GM23338 (cell line): ENCODE results near the gene FGF11. TPM values are rescaled to one million over a fixed set of nuclear protein-coding genes. Genes with fewer than 3 reads are reported as not detected.
A peak's percentile ranks its signal among the peaks of the same experiment; 100 is the strongest.

ENCODE experiments used
- ATAC-seq: fragments of 200-7000 bp; cut with Tn5 transposase; 3 replicates; pipeline ENCODE4 v1.9.1; 2020
- DNase-seq: peaks from one replicate; pipeline ENCODE4 v3.0.0-alpha.2; 2015; ENCODE audit warnings: low spot score
- H2AFZ ChIP-seq: fragments of 200-600 bp; sonication (generic); 2 replicates; pipeline ENCODE4 v1.8.0; 2016; ENCODE audit warnings: antibody characterized with exemption, mild to moderate bottlenecking, moderate library complexity
- H3F3A ChIP-seq: fragments of 200-600 bp; sonication (generic); replicated peaks from 2 replicates; pipeline ENCODE4 v1.8.0; 2017; ENCODE audit warnings: antibody characterized with exemption, mixed run types, low read depth
- H3K27ac ChIP-seq: fragments of 200-600 bp; sonication (generic); 2 replicates; pipeline ENCODE4 v1.6.1; 2016; ENCODE audit warnings: low read depth
- H3K27me3 ChIP-seq: fragments of 200-600 bp; sonication (generic); 2 replicates; pipeline ENCODE4 v1.8.0; 2016; ENCODE audit warnings: mild to moderate bottlenecking, mixed run types, moderate library complexity; ENCODE audit not compliant: insufficient read depth
- H3K36me3 ChIP-seq: fragments of 200-600 bp; sonication (generic); 2 replicates; pipeline ENCODE4 v1.8.0; 2016; ENCODE audit warnings: mild to moderate bottlenecking; ENCODE audit not compliant: insufficient read depth
- H3K4me1 ChIP-seq: fragments of 200-600 bp; sonication (generic); 2 replicates; pipeline ENCODE4 v1.8.0; 2016; ENCODE audit warnings: mild to moderate bottlenecking, moderate library complexity; ENCODE audit not compliant: insufficient read depth
- H3K4me2 ChIP-seq: fragments of 200-600 bp; sonication (generic); 2 replicates; pipeline ENCODE4 v1.7.1; 2017; ENCODE audit warnings: mixed run types
- H3K4me3 ChIP-seq: fragments of 200-600 bp; sonication (generic); 2 replicates; pipeline ENCODE4 v1.6.1; 2016; ENCODE audit warnings: mixed run types
- H3K79me2 ChIP-seq: fragments of 200-600 bp; sonication (generic); replicated peaks from 2 replicates; pipeline ENCODE4 v1.8.0; 2017; ENCODE audit warnings: mild to moderate bottlenecking; ENCODE audit not compliant: insufficient read depth
- H3K9me2 ChIP-seq: fragments of 200-600 bp; sonication (generic); 2 replicates; pipeline ENCODE4 v1.8.0; 2017; ENCODE audit not compliant: insufficient read depth
- H4K20me1 ChIP-seq: fragments of 200-600 bp; sonication (generic); replicated peaks from 2 replicates; pipeline ENCODE4 v1.8.0; 2017; ENCODE audit warnings: mild to moderate bottlenecking; ENCODE audit not compliant: insufficient read depth
- H3K27ac Mint-ChIP-seq: 2 replicates; pipeline ENCODE4 v1.8.0; 2020; ENCODE audit warnings: inconsistent platforms, mild to moderate bottlenecking, moderate library complexity, mixed read lengths
- H3K27me3 Mint-ChIP-seq: 3 replicates; pipeline ENCODE4 v1.8.0; 2022; ENCODE audit warnings: low read depth, mild to moderate bottlenecking, moderate library complexity, mixed read lengths, inconsistent platforms; ENCODE audit not compliant: insufficient read depth, poor library complexity
- H3K36me3 Mint-ChIP-seq: 3 replicates; pipeline ENCODE4 v1.8.0; 2021; ENCODE audit warnings: low read depth, mild to moderate bottlenecking, inconsistent platforms, moderate library complexity, mixed read lengths
- H3K4me1 Mint-ChIP-seq: 3 replicates; pipeline ENCODE4 v1.8.0; 2020; ENCODE audit warnings: mild to moderate bottlenecking, inconsistent platforms, mixed read lengths
- H3K4me3 Mint-ChIP-seq: 3 replicates; pipeline ENCODE4 v1.8.0; 2021; ENCODE audit warnings: moderate library complexity, mild to moderate bottlenecking, inconsistent platforms, mixed read lengths
- H3K9me3 Mint-ChIP-seq: 3 replicates; pipeline ENCODE4 v1.8.0; 2020; ENCODE audit warnings: moderate library complexity, mild to moderate bottlenecking, inconsistent platforms, mixed read lengths
- CREB1 ChIP-seq: fragments of 250-450 bp; sonication (Bioruptor Pico); IDR thresholded peaks from 2 replicates; pipeline ENCODE4 v1.5.0; 2020; ENCODE audit warnings: low read depth, mild to moderate bottlenecking, moderate library complexity
- CTCF ChIP-seq, 2 experiments: fragments of 200-600 bp in 1 of 2; sonication (generic) in 1 of 2; conservative IDR thresholded peaks; 2 replicates each; pipeline versions ENCODE4 v1.5.1 to v1.6.1; 2016 to 2017; ENCODE audit warnings: antibody characterized with exemption in 2 of 2, low read depth in 2 of 2, mild to moderate bottlenecking in 2 of 2, moderate library complexity in 1 of 2
- ETS1 ChIP-seq: IDR thresholded peaks from 2 replicates; pipeline ENCODE4 v1.6.1; 2016; ENCODE audit warnings: antibody characterized with exemption
- EZH2 ChIP-seq: fragments of 200-600 bp; sonication (generic); IDR thresholded peaks from one replicate; pipeline ENCODE4 v1.8.0; 2017; ENCODE audit warnings: antibody characterized with exemption, mild to moderate bottlenecking, low read depth; ENCODE audit not compliant: unreplicated experiment
- EZH2phosphoT487 ChIP-seq: fragments of 200-600 bp; sonication (generic); IDR thresholded peaks from one replicate; pipeline ENCODE4 v1.8.1; 2018; ENCODE audit warnings: antibody characterized with exemption; ENCODE audit not compliant: unreplicated experiment
- JUNB ChIP-seq: IDR thresholded peaks from one replicate; pipeline ENCODE4 v1.6.1; 2016; ENCODE audit warnings: antibody characterized with exemption; ENCODE audit not compliant: unreplicated experiment
- NANOG ChIP-seq: IDR thresholded peaks from 2 replicates; pipeline ENCODE4 v1.6.1; 2016; ENCODE audit warnings: antibody characterized with exemption, borderline replicate concordance
- POLR2AphosphoS5 ChIP-seq: IDR thresholded peaks from 2 replicates; pipeline ENCODE4 v1.6.1; 2016; ENCODE audit warnings: antibody characterized with exemption, low read depth
- REST ChIP-seq: IDR thresholded peaks from one replicate; pipeline ENCODE4 v1.6.1; 2018; ENCODE audit warnings: antibody characterized with exemption; ENCODE audit not compliant: unreplicated experiment
- STAT1 ChIP-seq: IDR thresholded peaks from one replicate; pipeline ENCODE4 v1.6.1; 2016; ENCODE audit warnings: antibody characterized with exemption; ENCODE audit not compliant: unreplicated experiment
- ZNF114 ChIP-seq: fragments of 250-450 bp; sonication (Bioruptor Pico); IDR thresholded peaks from 2 replicates; pipeline ENCODE4 v1.5.0; 2020; ENCODE audit warnings: mild to moderate bottlenecking, moderate library complexity
- ZNF331 ChIP-seq: fragments of 250-450 bp; sonication (Bioruptor Pico); IDR thresholded peaks from 2 replicates; pipeline ENCODE4 v1.5.0; 2020; ENCODE audit warnings: low read depth, mild to moderate bottlenecking, moderate library complexity
- ZNF462 ChIP-seq: fragments of 250-450 bp; sonication (Bioruptor Pico); IDR thresholded peaks from 2 replicates; pipeline ENCODE4 v1.5.0; 2020; ENCODE audit warnings: mild to moderate bottlenecking, moderate library complexity
- polyA plus RNA-seq: library from polyadenylated mRNA; unstranded; fragments of >200 nt; fragmentation: Nextera tagmentation; extraction: Ambion mirVana; gene quantifications from 2 replicates; pipeline ENCODE4 v1.2.1, GENCODE V29; 2016
- total RNA-seq: library from RNA; depleted of rRNA; stranded (reverse); fragments of >200 nt; shearing (Covaris generic); gene quantifications from 2 replicates; pipeline ENCODE4 v1.2.3, GENCODE V29; 2014

Gene FGF11
- total and polyA plus RNA-seq, 2 experiments from 2014 or later, result 11.1 to 16.6 TPM

- Mint-ChIP-seq H3K4me3 (peak overlapping the region; percentile 84), H3K4me1 (peaks cover 29% of the 10 kb centered on the region), H3K36me3 (no peaks in the 10 kb centered on the region; the same call in 2 of the 3 replicates), H3K27ac (no peak overlapping the region; the same call in 1 of the 2 replicates), H3K9me3 (no peaks in the 10 kb centered on the region), H3K27me3 (peaks cover 48% of the 10 kb centered on the region)
- Histone ChIP-seq H3K4me1 (peaks cover 22% of the 10 kb centered on the region), H3K4me2 (peak overlapping the region; percentile 76), H3K27me3 (peaks cover 31% of the 10 kb centered on the region), H2AFZ (0 out of 2 replicates have a peak overlapping the region, but pooled peaks have one; percentile 47), H3F3A (peaks cover 40% of the 10 kb centered on the region), H3K4me3 (peak overlapping the region; percentile 98), H3K9me2 (no peaks in the 10 kb centered on the region), H3K36me3 (no peaks in the 10 kb centered on the region), H3K79me2 (no peaks in the 10 kb centered on the region), H4K20me1 (no peaks in the 10 kb centered on the region; the same call in 1 of the 2 replicates), H3K27ac (no peak overlapping the region)
- no peak for DNase-seq
- no peak for ATAC-seq
- TF ChIP-seq ZNF331 (CRISPR knock-in tag), result no peak
- no peak for TF ChIP-seq POLR2AphosphoS5
- no peak for TF ChIP-seq EZH2
- TF ChIP-seq ZNF462 (CRISPR knock-in tag), result no peak
- TF ChIP-seq JUNB, result no peak
- TF ChIP-seq STAT1, result no peak
- TF ChIP-seq EZH2phosphoT487, result no peak
- no peak for TF ChIP-seq CREB1 (CRISPR knock-in tag)
- TF ChIP-seq NANOG, result no peak
- no peak for TF ChIP-seq REST
- no peak for TF ChIP-seq CTCF (conservative IDR thresholded peaks at IDR 0.05; ENCODE audit: low read depth in 2 of 2)
- no peak for TF ChIP-seq ETS1
- no peak for TF ChIP-seq ZNF114 (CRISPR knock-in tag)
These were observed 1.9 kb upstream of the FGF11 start for GRCh38 chr17:7437369-7437863.
